HG03064 (cell line): ENCODE results near the gene GRIA4.
"Not testable (repeated sequence)": the region's sequence is repeated elsewhere in the genome, so short reads cannot be mapped to it uniquely, and the experiment has no call there.

Source experiments
- ATAC-seq: cut with Tn5 transposase; IDR thresholded peaks from one replicate; pipeline ENCODE4 v1.9.1; 2021; ENCODE audit warnings: low read depth; ENCODE audit not compliant: unreplicated experiment

The GRIA4 gene

GRCh38 chr11:105781807-105782206 lies 171.9 kb downstream of the GRIA4 start:
- no peak for ATAC-seq

GRCh38 chr11:105783216-105783615 lies 173.3 kb downstream of the GRIA4 start:
- ATAC-seq, result no peak

- not testable (repeated sequence) for ATAC-seq
These were observed 176.0 kb downstream of the GRIA4 start for GRCh38 chr11:105785850-105786249.

GRCh38 chr11:105786741-105787140 lies 176.9 kb downstream of the GRIA4 start:
- no peak for ATAC-seq

GRCh38 chr11:105789579-105790420 lies 179.9 kb downstream of the GRIA4 start:
- no peak for ATAC-seq

- no peak for ATAC-seq
These were observed 181.0 kb downstream of the GRIA4 start for GRCh38 chr11:105790840-105791239.

- no peak for ATAC-seq
These were observed 183.2 kb downstream of the GRIA4 start for GRCh38 chr11:105793092-105793491.

- ATAC-seq, result no peak
These were observed 189.4 kb downstream of the GRIA4 start for GRCh38 chr11:105799263-105799662.

- no peak for ATAC-seq
These were observed 190.0 kb downstream of the GRIA4 start for GRCh38 chr11:105799728-105800462.

- no peak for ATAC-seq
These were observed 192.5 kb downstream of the GRIA4 start for GRCh38 chr11:105802390-105802789.

- ATAC-seq, result no peak
These were observed 201.4 kb downstream of the GRIA4 start for GRCh38 chr11:105811242-105811641.

- no peak for ATAC-seq
These were observed 211.5 kb downstream of the GRIA4 start for GRCh38 chr11:105821372-105821771.

GRCh38 chr11:105821781-105822180 lies 211.9 kb downstream of the GRIA4 start:
- ATAC-seq, result no peak

- no peak for ATAC-seq
These were observed 213.7 kb downstream of the GRIA4 start for GRCh38 chr11:105823495-105824033.

GRCh38 chr11:105824457-105825013 lies 214.7 kb downstream of the GRIA4 start:
- no peak for ATAC-seq

- ATAC-seq, result no peak
These were observed 215.3 kb downstream of the GRIA4 start for GRCh38 chr11:105825141-105825540.

- ATAC-seq, result no peak
These were observed 218.0 kb downstream of the GRIA4 start for GRCh38 chr11:105827906-105828305.

- peak; percentile 92 for ATAC-seq
These were observed 219.2 kb downstream of the GRIA4 start for GRCh38 chr11:105829084-105829483.

- no peak for ATAC-seq
These were observed 224.6 kb downstream of the GRIA4 start for GRCh38 chr11:105834461-105834860.

- no peak for ATAC-seq
These were observed 229.0 kb downstream of the GRIA4 start for GRCh38 chr11:105838668-105839384.

- no peak for ATAC-seq
These were observed 230.5 kb downstream of the GRIA4 start for GRCh38 chr11:105840391-105840790.
